ENCODE data around the gene KPNA6. TPM values are rescaled to one million over a fixed set of nuclear protein-coding genes. Genes with fewer than 3 reads are reported as not detected.
A peak's percentile ranks its signal among the peaks of the same experiment; 100 is the strongest.

Gene KPNA6
- total RNA-seq, 6 experiments from 2014 or later = 23.4 to 44.6 (median 34.0) TPM

- DNase-seq = peak in 2 of 3 donors; percentile 30 to 76
- H3K27ac ChIP-seq = peak overlapping the region in 1 of 3 donors; percentile 43
- no peak for TF ChIP-seq POLR2A (IDR thresholded peaks at IDR 0.05)
- TF ChIP-seq CTCF (IDR thresholded peaks at IDR 0.05) = no peak
These were observed 41.4 kb upstream of the KPNA6 start for GRCh38 chr1:32066489-32066873.

GRCh38 chr1:32068957-32069588 is 38.8 kb upstream of the KPNA6 start:
- no peaks in the 10 kb centered on the region for H3K9me3 ChIP-seq
- WGBS (ENCODE audit: insufficient coverage, low coverage, low lambda C conversion rate, missing lambda C conversion rate) = 62% methylated on average over 2 of the region's 5 CpGs
- DNase-seq = no peak
- ATAC-seq = no peak
- no peaks in the 10 kb centered on the region for H3K36me3 ChIP-seq
- peaks cover 0 to 22% (median 2%) of the 10 kb centered on the region in 4 donors for H3K4me1 ChIP-seq
- intact Hi-C loops (cut with DNase I) = no loop called here
- no peaks in the 10 kb centered on the region for H3K27me3 ChIP-seq
- TF ChIP-seq POLR2A (IDR thresholded peaks at IDR 0.05) (no peak), CTCF (IDR thresholded peaks at IDR 0.05) (no peak)
- no peak overlapping the region for H3K27ac ChIP-seq
- H3K4me3 ChIP-seq = no peak overlapping the region

More at GRCh38 chr1:32066489-32066873, 41.4 kb upstream of the KPNA6 start:
- intact Hi-C loops (cut with DNase I) = no loop called here
- Histone ChIP-seq H3K27me3 (no peaks in the 10 kb centered on the region), H3K4me1 (peaks cover 0 to 16% (median 2%) of the 10 kb centered on the region in 4 donors), H3K4me3 (no peak overlapping the region), H3K9me3 (no peaks in the 10 kb centered on the region), H3K36me3 (no peaks in the 10 kb centered on the region)
- 12% methylated on average over 4 of the region's 4 CpGs for WGBS (ENCODE audit: insufficient coverage, low coverage, low lambda C conversion rate, missing lambda C conversion rate)
- peak; percentile 57 to 69 (median 64) for ATAC-seq

GRCh38 chr1:32071758-32072621 is 35.9 kb upstream of the KPNA6 start:
- intact Hi-C loops (cut with DNase I) = no loop called here
- Histone ChIP-seq H3K4me3 (peak overlapping the region; percentile 71 to 93 (median 83)), H3K27me3 (no peaks in the 10 kb centered on the region), H3K4me1 (peaks cover 0 to 7% (median 0%) of the 10 kb centered on the region in 4 donors), H3K27ac (peak overlapping the region; percentile 81 to 86 (median 86)), H3K36me3 (peaks cover 0 to 10% (median 4%) of the 10 kb centered on the region in 4 donors), H3K9me3 (no peaks in the 10 kb centered on the region)
- TF ChIP-seq CTCF (IDR thresholded peaks at IDR 0.05) (no peak), POLR2A (IDR thresholded peaks at IDR 0.05) (no peak)
- WGBS (ENCODE audit: insufficient coverage, low coverage, low lambda C conversion rate, missing lambda C conversion rate) = 5% methylated on average over 12 of the region's 14 CpGs
- DNase-seq (no peak), ATAC-seq (no peak)

GRCh38 chr1:32072622-32073298 is 35.1 kb upstream of the KPNA6 start, which contains the start of gene TMEM39B:
Gene TMEM39B (plus strand): TSS chr1:32072939. CDS start chr1:32073048, 109 bp downstream.
- intact Hi-C loops (cut with DNase I) = no loop called here
- ATAC-seq = peak; percentile 90 to 96 (median 93)
- TF ChIP-seq CTCF (IDR thresholded peaks at IDR 0.05) = no peak
- TF ChIP-seq POLR2A (IDR thresholded peaks at IDR 0.05) = peak; percentile 63
- H3K36me3 ChIP-seq = peaks cover 0 to 18% (median 6%) of the 10 kb centered on the region in 4 donors
- H3K4me1 ChIP-seq = peaks cover 0 to 6% (median 0%) of the 10 kb centered on the region in 4 donors
- peak within 1 kb of the TSS; percentile 81 to 86 (median 86) for H3K27ac ChIP-seq
- H3K9me3 ChIP-seq = no peaks in the 10 kb centered on the region
- H3K27me3 ChIP-seq = no peaks in the 10 kb centered on the region
- 0% methylated on average over 19 of the region's 67 CpGs for WGBS (ENCODE audit: insufficient coverage, low coverage, low lambda C conversion rate, missing lambda C conversion rate)
- peak within 1 kb of the TSS; percentile 71 to 93 (median 83) for H3K4me3 ChIP-seq
- peak; percentile 96 to 97 (median 97) for DNase-seq
